HG03139 (cell line): ENCODE results near the gene FAM200C.

Experiments used
- ATAC-seq: cut with Tn5 transposase; IDR thresholded peaks from one replicate; pipeline ENCODE4 v1.9.1; 2021; ENCODE audit not compliant: unreplicated experiment

Gene FAM200C

DNA sequence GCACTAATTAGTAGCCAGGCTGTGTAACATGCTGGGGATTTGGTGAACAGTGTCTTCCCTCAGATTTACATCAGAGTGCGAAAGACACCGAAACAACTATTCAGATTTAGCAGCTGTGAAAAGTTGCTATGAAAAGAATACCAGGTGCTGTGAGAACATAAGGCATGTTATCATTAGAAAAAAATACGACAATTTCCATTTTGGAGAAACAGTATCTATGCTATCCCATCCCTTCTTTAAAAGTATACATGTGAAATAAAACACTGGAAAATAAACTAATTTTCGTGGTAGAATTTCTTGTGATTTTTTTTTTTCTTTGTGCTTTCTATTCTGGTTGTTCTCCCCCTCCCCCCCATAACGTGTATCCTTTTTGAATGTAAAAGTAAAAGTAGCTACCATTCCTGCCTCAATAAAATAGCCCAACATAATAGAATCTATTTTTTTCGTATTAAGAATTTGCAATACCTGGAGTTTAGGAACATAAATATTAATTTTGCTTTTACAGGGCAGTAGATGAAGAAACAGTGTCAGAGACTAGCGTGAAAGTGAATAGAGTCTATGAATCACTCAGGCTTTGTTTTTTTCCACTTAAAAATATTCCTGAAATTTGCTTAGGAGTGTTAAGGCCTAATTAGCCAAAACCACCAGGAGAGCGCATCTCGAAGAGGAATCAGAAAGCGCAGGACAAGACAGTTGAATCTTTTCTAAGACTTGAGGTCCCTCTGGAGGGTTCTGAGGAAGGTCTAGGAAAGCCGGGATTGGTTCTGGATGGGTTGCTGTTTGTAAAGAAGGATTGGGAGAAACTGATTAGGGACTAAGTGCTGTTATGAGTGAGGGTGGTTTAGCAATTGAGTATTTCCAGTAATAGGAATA is 19.8 kb upstream of the FAM200C start:
- peak; percentile 12 for ATAC-seq

DNA sequence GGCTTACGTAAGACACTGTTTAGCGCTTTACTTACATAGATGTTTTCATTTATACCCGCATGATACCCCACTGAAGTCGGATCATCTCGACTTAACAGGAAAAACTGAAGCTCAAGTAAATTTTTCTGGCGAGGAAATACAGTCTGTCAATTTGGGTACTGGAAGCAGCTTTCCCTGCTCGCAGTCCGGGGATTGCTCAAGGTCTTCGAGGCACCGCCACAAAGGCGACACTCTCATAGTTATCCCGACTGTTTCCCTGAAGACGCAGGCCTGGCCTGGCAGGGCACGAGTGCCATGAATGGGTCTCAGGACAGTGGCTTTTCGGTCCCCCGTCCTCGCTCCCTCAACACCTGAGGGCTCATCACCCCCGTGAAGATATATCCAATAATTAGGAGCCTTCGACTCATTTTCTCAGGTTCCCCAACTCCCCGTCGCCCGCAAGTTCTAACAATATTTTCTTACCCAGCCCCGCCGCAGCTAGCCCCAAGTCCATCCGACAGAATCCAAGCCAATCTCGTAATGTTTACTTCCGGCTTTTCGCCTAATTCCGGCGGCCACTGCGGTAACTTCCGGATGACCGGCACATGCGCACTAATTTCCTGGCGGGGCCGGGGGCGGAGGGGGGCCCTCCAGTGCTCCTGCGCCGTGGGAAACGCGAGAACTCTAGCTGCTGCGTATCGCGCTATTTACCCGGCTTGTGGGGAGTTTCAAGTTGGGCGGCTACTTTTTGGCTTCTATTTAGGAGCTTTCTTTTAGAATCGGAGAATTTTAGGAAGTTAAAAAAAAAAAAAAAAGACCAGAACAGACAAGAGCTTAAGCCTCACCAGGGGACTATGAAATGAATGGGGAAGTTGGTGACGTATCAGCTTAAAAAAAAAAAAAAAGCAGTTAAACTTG is 19.0 kb upstream of the FAM200C start, which contains the start of gene SLU7:
SLU7 (minus strand) TSS at position 521 of the 897 bp plus-strand sequence. CDS start 3,787 bp downstream, outside the sequence.
- peak; percentile 67 for ATAC-seq

DNA sequence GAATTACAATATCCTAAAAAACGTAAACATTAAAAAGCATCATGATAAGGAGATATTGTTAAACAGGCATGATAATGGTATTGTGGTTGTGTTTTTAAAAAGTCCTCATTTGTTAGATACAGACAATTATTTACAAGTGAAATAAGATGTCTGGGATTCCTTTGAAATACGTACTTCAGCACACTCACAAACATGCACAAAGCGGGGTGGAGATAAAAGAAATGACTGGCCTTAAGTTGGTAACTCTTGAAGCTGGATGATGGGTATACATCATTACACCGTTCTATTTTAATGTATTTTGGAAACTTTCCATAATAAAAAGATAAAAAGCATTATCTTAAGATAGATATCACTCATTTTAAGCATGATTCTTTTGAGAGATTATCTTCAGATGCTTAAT is 1.0 kb downstream of the FAM200C start:
- ATAC-seq: no peak

DNA sequence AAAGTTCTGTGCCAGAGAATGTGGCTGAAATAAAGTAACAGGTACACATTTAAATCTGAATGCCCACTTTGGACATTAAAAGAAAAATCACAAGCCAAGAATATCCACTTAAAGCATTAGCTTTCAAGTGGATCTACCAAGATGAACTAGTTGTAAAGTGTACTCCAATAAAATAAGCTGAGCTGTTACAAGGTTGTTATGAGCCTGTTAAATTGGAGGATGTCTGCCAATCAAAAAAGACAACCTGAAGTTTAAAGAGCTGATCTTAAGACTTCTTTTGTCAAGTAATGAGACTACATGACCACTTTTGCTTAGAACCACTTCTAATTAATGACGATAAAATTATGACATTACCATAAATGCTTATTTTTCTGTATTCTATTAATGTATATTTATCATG is 2.4 kb downstream of the FAM200C start:
- ATAC-seq: no peak

DNA sequence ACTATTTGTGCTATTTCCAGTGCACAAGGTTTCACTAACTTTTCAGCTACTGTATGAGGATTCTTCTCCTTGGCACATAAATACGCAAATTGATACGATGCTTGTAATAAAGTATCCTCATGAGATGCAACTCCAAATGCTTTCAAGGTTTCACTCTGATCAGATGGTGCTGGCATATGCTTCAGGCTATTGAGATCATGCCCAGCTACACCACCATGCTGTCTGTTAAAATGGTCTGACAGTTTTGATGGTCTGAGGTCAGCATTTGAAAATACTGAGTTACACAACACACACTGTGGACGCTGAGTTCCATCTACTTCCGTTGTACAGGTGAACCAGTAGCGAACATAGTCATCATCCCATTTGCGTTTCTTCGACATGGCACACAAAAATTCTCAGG is 4.7 kb downstream of the FAM200C start:
- no peak for ATAC-seq

DNA sequence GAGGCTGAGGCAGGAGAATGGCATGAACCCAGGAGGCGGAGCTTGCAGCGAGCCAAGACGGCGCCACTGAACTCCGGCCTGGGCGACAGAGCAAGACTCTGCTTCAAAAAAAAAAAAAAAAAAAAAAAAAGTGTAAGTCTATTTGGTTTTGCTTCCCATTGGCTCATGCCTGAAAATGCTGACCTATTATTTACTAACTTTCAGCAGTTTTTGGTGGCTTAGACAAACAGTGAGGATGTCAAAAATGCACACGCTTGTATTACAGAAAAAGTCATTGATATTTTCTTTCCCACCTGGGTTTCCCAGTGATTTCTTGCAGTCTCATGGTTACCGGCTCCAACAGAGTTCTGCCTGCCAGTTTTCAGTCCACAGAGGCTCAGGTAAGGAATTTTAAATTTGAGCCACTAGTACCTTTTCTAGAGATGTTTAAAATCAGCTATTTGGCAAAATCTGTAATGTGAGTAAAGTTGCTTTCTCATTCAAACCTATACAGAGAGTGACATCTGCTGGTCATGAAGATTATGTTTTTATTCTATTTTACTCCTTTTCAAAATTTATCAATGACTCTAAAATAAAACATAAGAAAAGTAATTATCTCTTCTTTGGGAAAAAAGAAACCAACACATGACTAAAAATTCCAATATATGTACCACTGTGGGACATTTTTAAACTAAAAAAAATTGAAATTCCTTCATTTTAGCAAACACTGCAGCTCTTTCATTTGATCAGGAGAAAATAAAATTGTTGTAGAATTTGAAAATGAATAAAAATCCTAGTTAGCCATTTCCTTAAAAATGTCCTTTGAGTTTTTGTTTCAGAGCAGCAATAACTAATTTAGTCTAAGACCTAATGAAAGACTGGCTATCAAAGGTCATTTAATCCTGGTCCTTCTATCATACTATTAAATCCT is 8.8 kb downstream of the FAM200C start:
- ATAC-seq: no peak

DNA sequence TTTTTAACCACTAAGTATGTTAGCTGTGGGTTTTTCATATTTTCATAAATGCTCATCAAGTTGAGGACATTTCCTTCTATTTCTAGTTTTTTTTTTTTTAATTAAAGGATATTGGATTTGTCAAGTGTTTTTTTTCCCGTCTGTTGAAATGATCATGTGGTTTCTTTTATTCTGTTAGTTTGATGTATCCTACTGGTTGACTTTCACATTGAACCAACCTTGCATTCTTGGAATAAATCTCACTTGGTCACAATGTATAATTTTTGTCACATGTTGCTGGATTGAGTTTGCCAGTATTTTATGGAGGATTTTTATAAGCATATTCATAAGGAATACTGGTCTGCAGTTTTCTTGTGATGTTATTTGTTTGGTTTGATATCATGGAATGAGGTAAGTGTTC is 12.4 kb downstream of the FAM200C start:
- no peak for ATAC-seq

DNA sequence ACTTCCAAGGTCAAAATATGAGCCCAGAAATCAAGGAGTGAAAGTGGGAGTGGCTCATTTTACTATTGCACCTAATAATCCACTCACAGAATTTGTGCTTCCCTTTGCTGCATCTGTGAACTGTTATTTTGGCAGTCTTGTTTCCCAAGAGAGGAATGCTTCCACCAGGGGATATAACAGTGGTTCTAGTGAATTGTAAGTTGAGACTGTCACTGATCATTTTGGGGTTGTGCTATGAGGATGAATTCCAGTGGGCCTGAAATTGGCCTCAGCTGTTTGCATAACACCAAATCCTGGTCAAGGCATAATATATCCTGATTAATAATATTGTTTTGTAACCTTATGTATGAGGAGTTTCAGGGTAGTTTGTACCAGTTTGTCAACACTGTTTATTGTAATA is 14.4 kb downstream of the FAM200C start:
- no peak for ATAC-seq

DNA sequence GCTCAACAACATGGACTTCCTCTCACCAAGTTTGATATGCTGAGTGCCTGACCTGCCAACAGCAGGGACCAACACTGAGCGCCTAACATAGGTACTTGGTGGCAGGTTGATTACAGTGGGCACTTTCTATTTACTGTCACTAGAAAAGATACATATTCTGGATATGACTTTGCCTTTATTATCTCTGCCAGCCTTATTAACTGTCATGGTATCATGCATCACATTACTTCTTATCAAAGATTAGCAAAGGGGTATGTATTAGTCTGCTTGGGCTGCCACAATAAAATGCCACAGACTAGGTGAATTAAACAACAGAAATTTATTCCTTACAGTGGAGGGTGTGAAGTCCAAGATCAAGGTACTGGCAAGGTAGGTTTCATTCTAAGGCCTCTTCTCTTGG is 15.2 kb downstream of the FAM200C start:
- ATAC-seq: no peak

DNA sequence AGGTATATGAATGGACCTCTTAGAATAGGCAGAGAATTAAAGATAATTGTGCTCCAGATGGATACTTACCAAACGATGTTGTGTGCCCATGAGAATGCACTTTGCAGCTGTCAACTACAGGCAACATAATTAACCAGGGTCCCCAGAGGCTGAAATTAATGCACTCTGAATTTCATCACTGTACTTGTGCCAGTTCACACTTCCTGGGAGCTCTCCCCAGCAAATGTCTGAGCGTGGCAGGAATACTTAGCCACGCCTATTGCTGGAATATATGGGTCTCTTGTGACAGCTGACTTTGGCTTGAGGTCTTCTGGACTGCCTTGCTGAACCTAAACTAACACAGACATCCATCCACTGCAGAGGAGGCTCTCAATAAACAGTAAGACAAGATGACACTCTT is 17.5 kb downstream of the FAM200C start:
- ATAC-seq: no peak

DNA sequence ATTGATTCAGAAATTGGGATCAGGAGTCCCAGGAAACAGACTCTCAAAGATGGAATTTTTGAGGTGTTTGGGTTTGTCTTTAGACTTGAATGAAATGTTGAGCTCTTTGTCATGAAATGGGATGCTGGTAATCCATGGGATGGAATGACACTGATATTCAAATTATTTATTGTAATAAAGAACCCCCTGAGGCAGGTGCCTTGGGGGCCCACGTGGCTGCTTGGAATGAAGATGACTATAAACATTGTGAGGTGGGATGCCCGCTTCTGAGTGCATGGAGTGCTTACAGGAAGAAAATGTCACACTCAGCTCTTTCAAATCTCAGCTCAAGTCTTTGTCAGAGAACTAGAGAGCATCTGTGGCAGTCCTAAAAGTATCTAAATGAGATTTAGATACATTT is 19.8 kb downstream of the FAM200C start:
- ATAC-seq: no peak

DNA sequence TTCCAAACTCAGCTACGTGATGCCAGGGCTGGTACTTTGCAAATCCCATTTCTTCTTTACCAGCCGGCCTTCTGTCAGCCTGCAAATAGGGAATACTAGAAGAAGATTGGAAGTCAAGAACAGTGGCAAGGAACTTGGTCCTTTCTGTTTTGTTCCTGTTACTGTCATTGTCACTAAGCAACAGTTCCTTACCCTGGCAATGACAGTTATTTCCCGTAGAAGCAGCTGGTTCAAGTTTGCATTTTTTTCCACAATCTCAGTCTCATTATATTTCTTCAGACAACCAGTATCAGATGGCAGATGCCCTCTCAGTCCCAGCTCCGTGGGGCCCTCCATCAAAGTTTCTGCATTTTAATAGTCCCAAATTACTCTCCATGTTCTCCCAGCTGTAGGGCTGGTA is 20.3 kb downstream of the FAM200C start:
- no peak for ATAC-seq

DNA sequence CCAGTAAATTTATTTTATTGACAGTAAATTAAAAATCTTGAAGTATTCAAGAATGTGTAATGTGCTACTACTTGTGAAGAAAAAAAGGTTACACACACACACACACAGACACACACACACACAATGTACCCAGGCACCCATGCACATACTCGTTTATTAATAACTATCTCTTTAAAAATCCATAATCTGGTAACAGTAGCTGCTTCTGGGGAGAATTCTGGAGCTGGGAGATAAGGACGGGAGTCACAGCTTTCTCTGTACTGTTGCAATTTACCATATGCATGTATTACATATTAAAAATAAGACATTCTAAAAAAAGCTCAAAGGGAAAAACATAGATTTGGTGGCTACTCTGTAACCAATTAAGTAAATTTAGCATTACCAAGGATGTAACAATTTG is 21.5 kb downstream of the FAM200C start:
- ATAC-seq: no peak

DNA sequence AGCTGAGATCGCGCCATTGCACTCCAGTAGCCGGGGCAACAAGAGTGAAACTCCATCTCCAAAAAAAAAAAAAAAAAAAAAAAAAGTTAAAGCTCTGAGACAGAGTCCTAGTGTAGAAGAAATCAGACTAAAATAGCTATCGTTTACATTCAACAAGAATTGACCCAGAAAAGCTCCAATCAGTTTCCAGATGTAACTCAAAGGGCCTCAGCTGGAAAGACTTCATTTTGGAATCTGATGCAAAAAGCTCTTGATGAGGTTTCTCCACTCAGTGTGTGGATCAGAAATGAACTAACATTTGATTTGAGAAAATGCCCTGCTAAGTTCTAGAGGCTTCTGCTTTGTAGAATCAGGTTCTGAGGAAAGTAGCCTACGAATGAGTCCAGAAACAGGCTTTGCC is 22.2 kb downstream of the FAM200C start:
- no peak for ATAC-seq

DNA sequence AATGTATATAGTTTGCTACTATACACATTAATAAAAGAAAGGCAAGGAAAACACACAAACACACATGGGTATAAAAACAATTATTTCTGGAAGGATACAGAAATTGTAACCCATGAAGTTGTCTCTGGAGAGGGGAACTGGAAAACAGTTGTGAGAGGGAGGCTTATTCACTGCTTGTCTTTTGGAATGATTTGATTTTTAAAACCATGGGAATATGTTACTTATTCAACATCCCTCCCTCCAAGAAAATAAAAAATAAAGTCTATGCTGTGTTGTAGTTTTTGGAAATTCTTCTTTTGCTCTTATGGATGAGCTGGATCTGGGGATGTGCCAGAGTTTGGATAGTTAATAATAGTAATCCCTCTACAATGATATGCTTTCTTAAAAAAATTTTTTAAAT is 23.4 kb downstream of the FAM200C start:
- no peak for ATAC-seq

DNA sequence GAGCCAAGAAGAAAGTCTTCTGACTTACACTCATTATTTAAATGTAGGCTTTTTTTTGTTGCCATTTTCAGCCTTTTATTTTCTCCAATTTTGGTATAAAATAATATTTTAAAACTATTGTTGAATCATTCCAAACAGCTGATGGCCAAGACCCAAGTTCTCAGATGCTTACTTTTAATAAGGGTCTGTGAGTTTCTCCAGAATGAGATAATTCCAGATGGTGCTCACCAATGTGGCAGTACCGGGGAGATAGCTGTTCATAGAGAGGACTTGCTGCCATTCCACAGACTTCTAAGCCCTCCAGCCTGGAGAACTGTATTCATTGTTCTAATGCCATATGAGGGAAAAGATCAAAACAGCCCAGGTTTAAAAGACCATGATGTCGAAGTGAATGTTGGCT is 24.2 kb downstream of the FAM200C start:
- ATAC-seq: no peak

DNA sequence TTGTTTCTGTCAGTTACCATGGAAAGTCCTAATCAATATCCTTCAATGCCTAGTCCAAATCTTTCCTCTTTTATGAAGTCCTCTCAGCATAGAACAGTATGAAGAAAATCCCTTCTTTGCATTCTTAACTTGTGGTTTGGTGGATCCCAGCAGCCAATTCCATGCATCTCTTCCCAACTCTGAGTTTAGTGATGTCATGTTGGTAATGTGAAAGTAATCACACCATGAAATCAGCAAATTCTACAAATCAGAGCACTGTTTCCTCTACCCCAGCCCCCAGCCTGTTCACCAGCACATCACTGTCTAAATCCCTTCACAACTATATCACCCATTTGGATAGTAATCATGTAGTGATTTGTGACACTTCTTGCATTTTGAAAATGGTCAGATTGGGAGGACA is 24.7 kb downstream of the FAM200C start:
- ATAC-seq: no peak

DNA sequence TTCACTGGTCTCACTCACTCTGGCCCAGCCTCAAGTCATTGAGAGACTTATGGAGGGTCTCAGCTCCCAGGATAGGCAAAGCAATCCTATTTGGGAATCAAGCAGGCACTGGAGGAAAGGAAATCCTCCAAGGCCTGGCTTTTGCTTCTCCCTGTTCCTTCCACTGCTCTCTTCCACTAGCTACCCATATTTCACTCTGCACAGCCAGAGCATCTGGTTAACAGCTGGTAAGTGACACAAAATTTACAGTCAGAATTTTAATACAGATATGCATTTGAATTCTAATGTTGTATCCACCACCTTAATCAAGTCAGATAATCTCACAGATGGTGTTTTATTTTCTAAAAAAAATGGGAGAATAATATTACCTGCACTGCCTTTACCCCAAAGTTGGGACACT is 28.6 kb downstream of the FAM200C start:
- no peak for ATAC-seq

DNA sequence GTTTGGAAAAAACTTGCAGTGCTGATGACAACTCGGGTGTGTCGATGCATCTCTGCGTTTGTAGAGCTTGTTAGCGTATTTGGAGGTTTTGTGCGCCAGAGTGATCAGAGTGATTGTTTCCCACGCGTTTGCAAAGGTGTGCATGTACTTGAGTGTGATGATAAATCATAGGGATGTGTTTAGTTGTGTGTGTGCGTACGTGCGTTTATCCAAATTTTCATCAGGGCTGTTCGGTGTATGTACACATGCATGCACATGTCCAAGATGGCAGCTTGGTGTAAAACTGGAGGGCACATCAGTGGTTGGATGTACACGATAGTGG is 29.2 kb downstream of the FAM200C start:
- ATAC-seq: no peak

DNA sequence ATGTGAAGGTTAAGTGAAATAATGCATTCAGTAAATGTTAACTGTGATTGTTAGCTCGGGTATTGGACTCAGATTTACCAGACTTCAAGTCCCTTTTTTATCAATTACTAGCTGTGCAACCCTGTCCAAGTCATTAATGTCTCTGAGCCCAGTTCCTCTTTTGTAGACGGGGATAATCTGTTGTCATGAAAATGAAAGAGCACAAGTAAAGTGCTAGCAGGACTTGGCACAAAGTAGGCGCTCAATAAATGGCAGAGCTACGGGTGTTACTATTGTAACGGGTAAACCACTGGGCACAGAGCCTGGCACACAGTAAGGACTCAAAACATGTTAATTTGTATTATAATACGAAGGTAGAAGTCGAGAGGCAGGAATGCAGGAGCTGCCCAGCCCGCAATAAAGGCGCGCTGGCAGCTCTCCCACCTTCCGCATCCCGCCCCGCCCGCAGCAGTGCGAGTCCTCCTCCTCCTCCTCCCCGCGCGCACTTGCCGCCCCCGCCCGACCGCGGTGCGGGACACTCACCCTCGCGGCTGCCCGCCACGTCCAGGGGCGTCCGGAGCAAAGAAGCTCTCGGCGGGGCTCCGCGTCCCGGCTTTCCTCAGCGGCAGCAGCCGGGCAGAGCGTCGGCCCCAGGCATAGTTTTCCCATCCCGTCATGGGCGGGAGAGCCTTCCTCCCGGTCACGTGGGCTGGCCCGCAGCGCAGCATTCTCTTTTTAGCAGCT is 29.7 kb downstream of the FAM200C start, which contains the start of gene C1QTNF2:
C1QTNF2 (minus strand) TSS at position 637 of the 723 bp plus-strand sequence. CDS start 15,615 bp downstream, outside the sequence.
- no peak for ATAC-seq
